Measurements from ENCODE around the gene VSIR.

Gene VSIR

DNA sequence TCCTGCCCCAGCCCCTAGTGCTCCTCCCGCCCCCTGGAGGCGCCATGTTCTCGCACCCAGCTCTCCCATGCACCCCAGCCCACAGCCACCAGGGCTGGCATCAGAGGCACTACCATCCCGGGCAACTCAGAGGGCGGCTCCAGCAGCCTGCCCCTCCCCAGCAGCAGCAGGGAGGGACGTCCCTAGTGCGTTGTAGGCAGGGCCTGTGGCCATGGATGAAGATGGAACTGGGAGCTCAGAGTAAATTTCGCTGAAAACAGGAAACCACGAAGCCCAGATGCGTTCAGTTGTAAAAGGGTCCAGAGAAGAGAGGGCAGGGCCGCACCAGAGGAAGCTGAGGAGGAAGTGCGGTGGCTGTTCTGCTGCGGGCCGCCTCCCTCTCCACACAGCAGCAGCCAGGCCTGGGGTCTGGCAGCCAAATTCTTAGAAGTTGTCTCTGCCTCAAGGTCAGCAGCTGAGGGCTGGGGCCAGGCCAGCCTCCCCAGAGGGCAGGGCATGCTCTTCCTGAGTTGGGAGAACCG, 24.6 kb downstream of the VSIR start:
- TF ChIP-seq, protein P1, sequence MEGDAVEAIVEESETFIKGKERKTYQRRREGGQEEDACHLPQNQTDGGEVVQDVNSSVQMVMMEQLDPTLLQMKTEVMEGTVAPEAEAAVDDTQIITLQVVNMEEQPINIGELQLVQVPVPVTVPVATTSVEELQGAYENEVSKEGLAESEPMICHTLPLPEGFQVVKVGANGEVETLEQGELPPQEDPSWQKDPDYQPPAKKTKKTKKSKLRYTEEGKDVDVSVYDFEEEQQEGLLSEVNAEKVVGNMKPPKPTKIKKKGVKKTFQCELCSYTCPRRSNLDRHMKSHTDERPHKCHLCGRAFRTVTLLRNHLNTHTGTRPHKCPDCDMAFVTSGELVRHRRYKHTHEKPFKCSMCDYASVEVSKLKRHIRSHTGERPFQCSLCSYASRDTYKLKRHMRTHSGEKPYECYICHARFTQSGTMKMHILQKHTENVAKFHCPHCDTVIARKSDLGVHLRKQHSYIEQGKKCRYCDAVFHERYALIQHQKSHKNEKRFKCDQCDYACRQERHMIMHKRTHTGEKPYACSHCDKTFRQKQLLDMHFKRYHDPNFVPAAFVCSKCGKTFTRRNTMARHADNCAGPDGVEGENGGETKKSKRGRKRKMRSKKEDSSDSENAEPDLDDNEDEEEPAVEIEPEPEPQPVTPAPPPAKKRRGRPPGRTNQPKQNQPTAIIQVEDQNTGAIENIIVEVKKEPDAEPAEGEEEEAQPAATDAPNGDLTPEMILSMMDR (IDR thresholded peaks at IDR 0.05), result no peak

DNA sequence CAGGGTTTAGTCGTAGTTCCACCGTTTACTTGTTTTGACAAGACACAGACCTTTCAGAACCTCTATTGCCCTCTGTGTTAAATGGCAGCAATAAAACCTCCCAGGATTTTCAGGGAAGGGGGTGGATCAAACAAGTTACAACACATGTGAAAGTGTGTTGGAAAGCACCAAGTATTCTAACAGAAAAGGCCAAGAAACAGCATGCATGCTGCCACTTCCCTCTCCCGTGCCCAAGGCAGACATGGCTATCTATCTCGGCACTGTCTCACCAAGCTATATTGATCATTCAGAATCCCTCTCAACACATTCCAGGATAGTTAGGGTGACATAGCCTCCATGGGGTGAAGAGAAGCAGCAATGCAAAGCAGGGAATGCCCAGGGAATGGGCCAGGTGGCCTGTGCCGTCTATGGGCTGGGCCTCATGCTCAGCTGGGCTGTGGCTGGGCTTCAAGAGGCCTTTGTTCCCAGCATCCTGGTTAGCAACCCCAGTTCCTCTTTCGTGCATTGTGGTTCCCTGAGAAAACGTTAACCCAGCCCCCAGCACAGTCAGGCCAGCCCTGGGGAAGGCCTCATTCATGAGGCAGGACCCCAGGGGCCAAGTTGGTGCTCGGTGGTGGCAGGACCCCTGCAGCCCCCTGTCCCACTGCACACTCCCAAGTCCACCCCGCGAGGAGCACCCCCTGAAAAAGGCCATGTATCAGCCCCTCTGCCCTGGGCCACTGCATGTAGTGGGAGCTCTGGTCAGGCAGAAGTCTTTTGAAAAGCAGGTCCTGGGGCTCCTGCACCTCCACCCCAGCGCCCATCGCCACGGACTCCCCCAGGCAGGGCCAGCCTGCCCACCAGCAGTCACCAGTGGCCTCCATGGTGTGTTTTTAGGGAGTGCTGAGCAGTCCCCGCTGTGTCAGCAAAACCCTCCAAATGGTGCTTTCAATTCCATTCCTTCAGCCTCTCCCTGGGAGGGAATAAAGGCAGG, 25.5 kb downstream of the VSIR start:
- TF ChIP-seq, protein P1 (IDR thresholded peaks at IDR 0.05), result no peak

DNA sequence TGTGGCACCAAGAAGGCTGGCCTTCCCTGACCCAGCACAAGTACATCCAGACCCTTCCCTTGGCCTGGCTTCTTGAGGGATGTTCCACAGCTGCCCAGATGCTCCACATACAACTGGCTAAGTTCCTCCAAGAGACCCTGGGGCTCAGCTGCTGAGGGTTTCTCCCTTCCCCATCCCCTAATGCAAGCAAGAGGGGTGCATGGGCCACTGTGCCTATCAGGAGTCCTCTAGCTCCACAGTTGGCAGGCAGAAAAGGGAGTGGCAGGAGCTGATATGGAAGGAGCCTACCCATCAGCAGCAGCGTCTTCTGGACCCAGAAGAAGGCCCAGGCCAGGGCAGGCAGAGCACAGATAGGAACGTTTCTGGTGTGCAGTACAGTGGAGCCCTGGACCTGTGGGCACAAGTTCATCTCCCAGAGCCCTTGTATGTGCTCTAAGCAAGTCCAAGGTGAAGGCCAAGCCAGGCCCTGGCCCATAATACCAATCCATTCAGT, 26.2 kb downstream of the VSIR start:
- TF ChIP-seq, protein P1 (IDR thresholded peaks at IDR 0.05), result no peak

DNA sequence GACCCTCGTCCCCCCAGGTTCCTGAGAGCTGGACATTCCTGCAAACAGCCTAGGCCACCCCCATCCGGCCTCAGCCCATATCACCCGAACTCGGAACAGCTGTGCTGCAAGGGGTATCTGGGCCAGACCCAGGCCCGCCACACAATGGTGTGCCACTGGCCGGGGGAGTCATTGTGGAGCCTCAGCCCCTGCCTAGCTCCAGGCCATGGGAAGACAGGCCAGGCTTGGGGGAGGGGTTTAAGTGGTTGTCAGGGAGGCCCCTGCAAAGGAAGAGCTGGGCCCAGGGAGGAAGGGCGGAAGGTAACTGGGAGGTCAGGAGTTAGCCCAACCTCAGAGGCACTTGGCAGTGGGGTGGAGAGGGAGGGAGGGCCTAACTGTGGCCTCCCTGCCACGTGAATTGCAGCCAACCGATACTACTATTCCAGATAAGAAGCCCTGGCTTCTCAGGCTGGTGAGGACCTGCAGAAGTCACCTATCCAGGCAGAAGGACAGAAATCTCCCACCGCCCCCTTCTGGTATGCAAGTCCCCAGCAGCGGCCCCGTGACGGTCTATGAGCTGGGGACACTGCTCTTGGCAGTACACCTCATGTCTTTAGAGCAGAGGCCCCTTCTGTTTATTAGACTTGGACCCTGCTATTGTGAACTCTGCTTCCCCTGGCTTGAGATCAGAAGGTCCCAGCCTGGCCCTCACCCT, 26.8 kb downstream of the VSIR start:
- TF ChIP-seq, protein P1 (IDR thresholded peaks at IDR 0.05), result no peak

DNA sequence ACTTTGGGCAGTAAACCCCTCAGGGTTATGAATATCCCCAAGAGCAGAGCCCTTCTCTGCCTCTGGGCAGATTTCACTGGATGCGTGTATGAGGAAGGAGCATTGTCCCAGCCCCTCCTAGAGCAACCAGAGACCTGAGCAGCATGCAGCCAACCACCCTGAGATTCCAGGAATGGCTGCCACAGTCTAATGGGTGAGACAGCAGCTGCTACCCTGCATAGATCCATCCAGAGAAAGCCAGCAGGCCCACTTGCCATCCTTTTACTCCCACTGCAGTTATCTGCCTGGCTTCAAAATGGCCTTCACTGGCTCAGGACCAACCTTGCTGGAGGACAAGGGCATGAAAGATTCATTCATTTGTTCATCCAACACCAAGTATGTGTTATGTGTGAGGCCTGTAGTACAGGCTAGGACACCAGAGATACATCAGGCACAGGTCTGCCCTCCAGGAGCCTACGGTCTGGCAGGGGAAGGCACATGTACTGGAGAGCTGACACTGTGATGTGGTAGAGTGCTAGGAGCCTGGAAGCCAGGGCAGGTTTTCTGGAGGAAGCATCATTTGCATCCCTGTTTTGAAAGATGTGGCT, 27.6 kb downstream of the VSIR start:
- TF ChIP-seq, protein P1 (IDR thresholded peaks at IDR 0.05), result no peak

DNA sequence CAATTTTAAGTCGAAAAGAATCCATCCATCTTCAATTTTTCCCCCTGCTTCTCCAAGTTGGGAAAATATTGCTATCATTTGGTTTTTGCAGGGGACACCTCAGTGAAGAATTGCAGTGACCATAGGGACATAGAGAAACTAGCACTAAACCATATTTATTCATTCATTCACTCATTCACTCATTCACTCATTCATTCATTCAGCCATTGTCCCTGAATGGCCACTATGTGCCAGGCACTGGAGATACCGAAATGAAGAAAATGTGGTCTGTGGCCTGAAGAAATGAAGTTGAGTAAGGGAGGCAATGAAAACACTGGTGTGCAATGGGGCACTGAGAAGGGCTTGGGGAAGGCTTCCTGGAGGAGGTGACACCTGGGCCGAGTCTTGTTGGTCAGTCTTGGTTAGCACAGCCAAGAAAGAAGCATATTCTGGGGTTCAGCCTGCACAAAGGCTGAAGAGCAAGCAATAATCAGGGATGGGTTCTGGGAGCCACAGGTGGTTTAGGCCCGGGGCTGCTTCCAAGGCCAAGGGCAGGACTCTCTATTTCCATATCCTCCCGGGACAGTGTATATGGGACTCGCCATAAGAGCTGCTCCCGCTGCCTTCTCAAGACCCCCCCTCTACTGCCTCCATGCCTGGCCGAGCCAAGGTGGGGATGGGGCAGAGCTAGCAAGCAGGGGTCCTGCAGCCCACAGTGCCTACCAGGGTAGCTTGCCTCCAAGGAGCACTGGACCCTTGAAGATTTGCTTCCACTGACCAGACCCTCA, 28.2 kb downstream of the VSIR start:
- TF ChIP-seq, protein P1 (IDR thresholded peaks at IDR 0.05), result no peak
